GM10248 (cell line): ENCODE measurements around the gene LRFN2.

Experiments
- CTCF ChIA-PET: fragments of 300-600 bp; sonication (Branson Sonifier 250); formaldehyde crosslinking; extraction: SDS; loops from one replicate; lab custom pipeline; 2021; ENCODE audit warnings: antibody characterized with exemption; lab: Yijun Ruan, JAX
- POLR2A ChIA-PET: fragments of 350-650 bp; sonication (Branson Sonifier 250); formaldehyde crosslinking; extraction: SDS; loops from one replicate; lab custom pipeline; 2020; ENCODE audit warnings: antibody characterized with exemption; lab: Yijun Ruan, JAX
- DNase-seq: peaks from one replicate; pipeline ENCODE4 v3.0.0; 2012; ENCODE audit errors: extremely low spot score
- CTCF ChIP-seq: IDR thresholded peaks from 2 replicates; pipeline ENCODE4 v1.5.1; 2012; ENCODE audit warnings: mild to moderate bottlenecking, low read depth; ENCODE audit errors: extremely low read depth, missing control alignments, control extremely low read depth

Gene LRFN2

GRCh38 chr6:40524797-40525585 lies 62.2 kb downstream of the LRFN2 start:
- no peak for DNase-seq
- POLR2A ChIA-PET: no interaction called here
- CTCF ChIA-PET: interaction anchor here (1.0 kb wide), 1 partner anchor 12 kb away, joined by 3 read pairs; no protein-coding TSS in a partner anchor
- TF ChIP-seq CTCF: no peak

GRCh38 chr6:40523505-40524172 lies 63.5 kb downstream of the LRFN2 start:
- no peak for DNase-seq
- TF ChIP-seq CTCF: no peak
- POLR2A ChIA-PET: no interaction called here
- CTCF ChIA-PET: no interaction called here

- CTCF ChIA-PET: interaction anchor here (1.4 kb wide), 1 partner anchor 13 kb away, joined by 4 read pairs; no protein-coding TSS in a partner anchor
- TF ChIP-seq CTCF: no peak
- no peak for DNase-seq
- POLR2A ChIA-PET: no interaction called here
Measured at GRCh38 chr6:40521496-40521895, 65.7 kb downstream of the LRFN2 start.

GRCh38 chr6:40520678-40521077 lies 66.5 kb downstream of the LRFN2 start:
- CTCF ChIA-PET: no interaction called here
- POLR2A ChIA-PET: no interaction called here
- TF ChIP-seq CTCF: no peak
- DNase-seq: no peak

GRCh38 chr6:40520084-40520483 lies 67.1 kb downstream of the LRFN2 start:
- POLR2A ChIA-PET: no interaction called here
- CTCF ChIA-PET: no interaction called here
- no peak for DNase-seq
- TF ChIP-seq CTCF: no peak

GRCh38 chr6:40517654-40518053 lies 69.5 kb downstream of the LRFN2 start:
- ChIA-PET CTCF (no interaction called here), POLR2A (no interaction called here)
- no peak for TF ChIP-seq CTCF
- no peak for DNase-seq
